Hepatocyte (in vitro differentiated cells): Measurements from ENCODE around the gene NCF4.

ENCODE experiments used
- EZH2phosphoT487 ChIP-seq: fragments of 200-600 bp; sonication (generic); IDR thresholded peaks from one replicate; pipeline ENCODE4 v1.6.1; 2018; ENCODE audit warnings: antibody characterized with exemption, mild to moderate bottlenecking, low read depth, moderate library complexity; ENCODE audit not compliant: unreplicated experiment, severe bottlenecking
- TF ChIP-seq, protein P1 (sequence below): fragments of 200-600 bp; sonication (generic); IDR thresholded peaks from 2 replicates; pipeline ENCODE4 v1.5.1; 2016; ENCODE audit warnings: antibody characterized with exemption, mild to moderate bottlenecking; ENCODE audit not compliant: poor library complexity

GRCh38 chr22:36838119-36839030 lies 22.4 kb upstream of the NCF4 start:
- TF ChIP-seq, protein P1, sequence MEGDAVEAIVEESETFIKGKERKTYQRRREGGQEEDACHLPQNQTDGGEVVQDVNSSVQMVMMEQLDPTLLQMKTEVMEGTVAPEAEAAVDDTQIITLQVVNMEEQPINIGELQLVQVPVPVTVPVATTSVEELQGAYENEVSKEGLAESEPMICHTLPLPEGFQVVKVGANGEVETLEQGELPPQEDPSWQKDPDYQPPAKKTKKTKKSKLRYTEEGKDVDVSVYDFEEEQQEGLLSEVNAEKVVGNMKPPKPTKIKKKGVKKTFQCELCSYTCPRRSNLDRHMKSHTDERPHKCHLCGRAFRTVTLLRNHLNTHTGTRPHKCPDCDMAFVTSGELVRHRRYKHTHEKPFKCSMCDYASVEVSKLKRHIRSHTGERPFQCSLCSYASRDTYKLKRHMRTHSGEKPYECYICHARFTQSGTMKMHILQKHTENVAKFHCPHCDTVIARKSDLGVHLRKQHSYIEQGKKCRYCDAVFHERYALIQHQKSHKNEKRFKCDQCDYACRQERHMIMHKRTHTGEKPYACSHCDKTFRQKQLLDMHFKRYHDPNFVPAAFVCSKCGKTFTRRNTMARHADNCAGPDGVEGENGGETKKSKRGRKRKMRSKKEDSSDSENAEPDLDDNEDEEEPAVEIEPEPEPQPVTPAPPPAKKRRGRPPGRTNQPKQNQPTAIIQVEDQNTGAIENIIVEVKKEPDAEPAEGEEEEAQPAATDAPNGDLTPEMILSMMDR: no peak
- TF ChIP-seq EZH2phosphoT487: no peak
